SK-N-MC (cell line): ENCODE data around the gene SREK1IP1.

Experiments used
- DNase-seq: peaks from one replicate; pipeline ENCODE4 v3.0.0-alpha.2; 2011; ENCODE audit warnings: low read depth, low spot score
- H3K27ac ChIP-seq: fragments of 200-600 bp; sonication (generic); 2 replicates; pipeline ENCODE4 v1.5.1; 2016; ENCODE audit warnings: mixed run types
- H3K36me3 ChIP-seq: fragments of 200-600 bp; sonication (generic); 2 replicates; pipeline ENCODE4 v1.6.1; 2017; ENCODE audit warnings: antibody characterized with exemption, low read length, mixed read lengths; ENCODE audit not compliant: insufficient read depth
- H3K4me3 ChIP-seq: fragments of 200-600 bp; sonication (generic); 2 replicates; pipeline ENCODE4 v1.5.1; 2016
- H3K9ac ChIP-seq: fragments of 200-600 bp; sonication (generic); 2 replicates; pipeline ENCODE4 v1.8.0; 2017; ENCODE audit warnings: mixed run types, mixed read lengths; ENCODE audit not compliant: insufficient read length
- H3K9me3 ChIP-seq: fragments of 200-600 bp; sonication (generic); 2 replicates; pipeline ENCODE4 v1.6.1; 2017; ENCODE audit warnings: low read depth, mild to moderate bottlenecking, antibody characterized with exemption, low read length, moderate library complexity, mixed read lengths
- EZH2 ChIP-seq: fragments of 200-600 bp; sonication (generic); IDR thresholded peaks from one replicate; pipeline ENCODE4 v1.6.1; 2017; ENCODE audit warnings: antibody characterized with exemption
- FOXP2 ChIP-seq: optimal IDR thresholded peaks from 2 replicates; pipeline ENCODE3; 2011; ENCODE audit warnings: mild to moderate bottlenecking, moderate library complexity; ENCODE audit not compliant: insufficient read depth; ENCODE audit errors: extremely low read length, control extremely low read depth
- POLR2AphosphoS5 ChIP-seq: IDR thresholded peaks from 2 replicates; pipeline ENCODE4 v1.6.1; 2012; ENCODE audit warnings: mild to moderate bottlenecking, low read depth, low read length, borderline replicate concordance

Gene SREK1IP1

GRCh38 chr5:64794053-64794770 lies 25.7 kb upstream of the SREK1IP1 start:
- Histone ChIP-seq H3K9me3 (no peaks in the 10 kb centered on the region), H3K9ac (no peak overlapping the region), H3K4me3 (no peak overlapping the region), H3K27ac (no peak overlapping the region), H3K36me3 (peaks cover 5% of the 10 kb centered on the region; the same call in 1 of the 2 replicates)
- TF ChIP-seq EZH2 (no peak), POLR2AphosphoS5 (no peak), FOXP2 (no peak)
- no peak for DNase-seq

- no peak overlapping the region for H3K9ac ChIP-seq
- TF ChIP-seq FOXP2 (no peak), EZH2 (no peak), POLR2AphosphoS5 (no peak)
- no peaks in the 10 kb centered on the region for H3K9me3 ChIP-seq
- no peak for DNase-seq
- H3K27ac ChIP-seq = no peak overlapping the region
- H3K4me3 ChIP-seq = no peak overlapping the region
- H3K36me3 ChIP-seq = peaks cover 5% of the 10 kb centered on the region; the same call in 1 of the 2 replicates
Measured at GRCh38 chr5:64792469-64792868, 24.0 kb upstream of the SREK1IP1 start.

GRCh38 chr5:64790210-64790609 lies 21.7 kb upstream of the SREK1IP1 start:
- H3K27ac ChIP-seq = no peak overlapping the region
- TF ChIP-seq EZH2 (no peak), POLR2AphosphoS5 (no peak), FOXP2 (no peak)
- H3K36me3 ChIP-seq = peaks cover 14% of the 10 kb centered on the region
- H3K9ac ChIP-seq = no peak overlapping the region
- H3K4me3 ChIP-seq = no peak overlapping the region
- no peak for DNase-seq
- H3K9me3 ChIP-seq = no peaks in the 10 kb centered on the region

GRCh38 chr5:64789457-64789856 lies 21.0 kb upstream of the SREK1IP1 start:
- TF ChIP-seq POLR2AphosphoS5 (no peak), EZH2 (no peak), FOXP2 (no peak)
- Histone ChIP-seq H3K36me3 (peaks cover 12% of the 10 kb centered on the region), H3K4me3 (no peak overlapping the region), H3K27ac (no peak overlapping the region), H3K9me3 (no peaks in the 10 kb centered on the region), H3K9ac (no peak overlapping the region)
- no peak for DNase-seq

GRCh38 chr5:64788156-64788555 lies 19.7 kb upstream of the SREK1IP1 start:
- no peaks in the 10 kb centered on the region for H3K9me3 ChIP-seq
- no peak overlapping the region for H3K27ac ChIP-seq
- no peak overlapping the region for H3K9ac ChIP-seq
- DNase-seq = no peak
- no peak for TF ChIP-seq EZH2
- peaks cover 12% of the 10 kb centered on the region for H3K36me3 ChIP-seq
- H3K4me3 ChIP-seq = no peak overlapping the region

- no peaks in the 10 kb centered on the region for H3K9me3 ChIP-seq
- H3K4me3 ChIP-seq = no peak overlapping the region
- TF ChIP-seq POLR2AphosphoS5 (no peak), FOXP2 (no peak), EZH2 (no peak)
- no peak for DNase-seq
- H3K36me3 ChIP-seq = peaks cover 12% of the 10 kb centered on the region
- H3K9ac ChIP-seq = no peak overlapping the region
- H3K27ac ChIP-seq = no peak overlapping the region
Measured at GRCh38 chr5:64786372-64786771, 17.9 kb upstream of the SREK1IP1 start.

- DNase-seq = peak; percentile 76
- TF ChIP-seq POLR2AphosphoS5 (no peak), EZH2 (no peak), FOXP2 (no peak)
- Histone ChIP-seq H3K9me3 (no peaks in the 10 kb centered on the region), H3K4me3 (no peak overlapping the region), H3K36me3 (peaks cover 12% of the 10 kb centered on the region), H3K9ac (no peak overlapping the region), H3K27ac (no peak overlapping the region)
Measured at GRCh38 chr5:64784451-64785025, 16.0 kb upstream of the SREK1IP1 start.

GRCh38 chr5:64775291-64775690 lies 6.8 kb upstream of the SREK1IP1 start:
- no peak overlapping the region for H3K9ac ChIP-seq
- H3K36me3 ChIP-seq = peaks cover 22% of the 10 kb centered on the region
- H3K27ac ChIP-seq = no peak overlapping the region
- no peak for DNase-seq
- no peaks in the 10 kb centered on the region for H3K9me3 ChIP-seq
- TF ChIP-seq POLR2AphosphoS5 (no peak), FOXP2 (no peak), EZH2 (no peak)
- no peak overlapping the region for H3K4me3 ChIP-seq

GRCh38 chr5:64773533-64773932 lies 5.0 kb upstream of the SREK1IP1 start:
- no peaks in the 10 kb centered on the region for H3K9me3 ChIP-seq
- peaks cover 22% of the 10 kb centered on the region for H3K36me3 ChIP-seq
- H3K9ac ChIP-seq = peak overlapping the region; percentile 25
- TF ChIP-seq FOXP2 (no peak), POLR2AphosphoS5 (no peak), EZH2 (no peak)
- DNase-seq = peak; percentile 44
- peak overlapping the region; percentile 79 for H3K27ac ChIP-seq
- H3K4me3 ChIP-seq = peak overlapping the region; percentile 57

GRCh38 chr5:64771736-64772135 lies 3.2 kb upstream of the SREK1IP1 start:
- H3K4me3 ChIP-seq = no peak overlapping the region
- peaks cover 26% of the 10 kb centered on the region for H3K36me3 ChIP-seq
- no peak overlapping the region for H3K9ac ChIP-seq
- no peak overlapping the region for H3K27ac ChIP-seq
- no peaks in the 10 kb centered on the region for H3K9me3 ChIP-seq
- no peak for TF ChIP-seq FOXP2
- no peak for TF ChIP-seq POLR2AphosphoS5
- TF ChIP-seq EZH2 = no peak
- DNase-seq = no peak
